Ascending aorta (tissue), 2 donors: ENCODE data around the gene DIP2C. TPM values are rescaled to one million over a fixed set of nuclear protein-coding genes. Genes with fewer than 3 reads are reported as not detected.
A peak's percentile ranks its signal among the peaks of the same experiment; 100 is the strongest.

Source experiments
- DNase-seq, 2 donors: peaks; one replicate each; pipeline ENCODE4 v3.0.0-alpha.2; 2019; ENCODE audit warnings: low spot score in 2 of 2
- H3K27ac ChIP-seq, 2 donors: fragments of 200-600 bp; sonication (generic); one replicate each; pipeline ENCODE4 v1.5.1; 2016 to 2017; ENCODE audit warnings: mild to moderate bottlenecking in 1 of 2
- H3K27me3 ChIP-seq: fragments of 200-600 bp; sonication (generic); one replicate; pipeline ENCODE4 v1.5.1; 2017
- H3K36me3 ChIP-seq, 2 donors: fragments of 200-600 bp; sonication (generic); one replicate each; pipeline ENCODE4 v1.5.1; 2016
- H3K4me1 ChIP-seq, 2 donors: fragments of 200-600 bp; sonication (generic); one replicate each; pipeline ENCODE4 v1.5.1; 2016 to 2017; ENCODE audit warnings: mild to moderate bottlenecking in 1 of 2
- H3K4me3 ChIP-seq, 2 donors: fragments of 200-600 bp; sonication (generic); one replicate each; pipeline ENCODE4 v1.5.1; 2016 to 2017; ENCODE audit warnings: mild to moderate bottlenecking in 1 of 2
- H3K9me3 ChIP-seq, 2 donors: fragments of 200-600 bp; sonication (generic); one replicate each; pipeline ENCODE4 v1.5.1; 2016
- intact Hi-C: fragments of 100-400 bp; cut with DNase I; formaldehyde crosslinking; loops from one replicate; pipeline ENCODE4 v1.15.1; 2023
- total RNA-seq: library from RNA; depleted of rRNA; stranded (reverse); fragments of >200 nt; gene quantifications from one replicate; pipeline ENCODE4 v1.1.0, GENCODE V29; 2016
- TF ChIP-seq, protein P1 (sequence below), 3 experiments: fragments of 200-600 bp in 2 of 3; fragments of 450-650 bp in 1 of 3; sonication (generic) in 2 of 3; IDR thresholded peaks; one replicate each; pipeline ENCODE4 v1.5.1; 2016 to 2019; ENCODE audit warnings: antibody characterized with exemption in 3 of 3, mild to moderate bottlenecking in 1 of 3, moderate library complexity in 1 of 3

Gene DIP2C
- total RNA-seq, 1 donor from 2014 or later, result 14.7 TPM

DNA sequence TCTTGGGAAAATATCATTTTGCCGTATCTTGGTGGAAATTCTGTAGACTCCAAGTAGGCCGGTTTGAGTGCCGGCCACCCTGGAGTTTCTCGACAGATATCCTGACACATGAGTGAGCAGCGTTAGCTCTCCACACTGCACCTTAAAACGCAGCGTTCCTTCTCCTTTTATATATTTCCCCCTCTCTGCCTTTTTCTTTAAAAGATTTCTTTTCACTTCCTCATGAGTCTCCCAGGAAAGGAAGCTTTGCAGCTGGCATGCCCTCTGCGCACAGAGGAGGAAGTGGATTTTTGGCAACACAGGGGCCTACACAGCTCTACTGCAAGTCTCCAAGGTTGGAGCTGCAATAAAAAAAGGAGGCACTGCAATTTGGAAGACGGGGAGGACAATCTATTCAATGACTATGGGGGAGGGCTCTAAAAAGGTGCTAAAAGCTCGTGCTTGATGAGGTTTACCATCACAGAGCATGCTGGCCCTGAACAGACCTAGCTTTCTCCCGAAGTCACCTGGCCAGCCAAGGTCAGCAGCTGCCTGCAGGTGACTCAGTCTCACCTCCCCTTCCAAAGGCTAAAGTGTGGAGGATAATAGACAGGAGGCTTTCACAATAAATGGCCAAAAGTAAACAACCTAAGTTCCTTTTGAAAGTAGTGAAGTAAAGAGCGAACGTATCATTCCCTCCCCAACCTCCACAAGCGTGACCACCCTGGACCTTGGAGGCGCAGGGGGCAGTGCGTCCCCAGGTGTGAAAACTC is 301.4 kb downstream of the DIP2C start:
- intact Hi-C loops, result no loop called here
- Histone ChIP-seq H3K27me3 (no peaks in the 10 kb centered on the region), H3K9me3 (no peaks in the 10 kb centered on the region), H3K27ac (peak overlapping the region in 1 of 2 donors; percentile 14), H3K4me3 (no peak overlapping the region), H3K4me1 (peaks cover 0 to 10% of the 10 kb centered on the region in 2 donors), H3K36me3 (peaks cover 27 to 59% of the 10 kb centered on the region in 2 donors)
- TF ChIP-seq, protein P1, sequence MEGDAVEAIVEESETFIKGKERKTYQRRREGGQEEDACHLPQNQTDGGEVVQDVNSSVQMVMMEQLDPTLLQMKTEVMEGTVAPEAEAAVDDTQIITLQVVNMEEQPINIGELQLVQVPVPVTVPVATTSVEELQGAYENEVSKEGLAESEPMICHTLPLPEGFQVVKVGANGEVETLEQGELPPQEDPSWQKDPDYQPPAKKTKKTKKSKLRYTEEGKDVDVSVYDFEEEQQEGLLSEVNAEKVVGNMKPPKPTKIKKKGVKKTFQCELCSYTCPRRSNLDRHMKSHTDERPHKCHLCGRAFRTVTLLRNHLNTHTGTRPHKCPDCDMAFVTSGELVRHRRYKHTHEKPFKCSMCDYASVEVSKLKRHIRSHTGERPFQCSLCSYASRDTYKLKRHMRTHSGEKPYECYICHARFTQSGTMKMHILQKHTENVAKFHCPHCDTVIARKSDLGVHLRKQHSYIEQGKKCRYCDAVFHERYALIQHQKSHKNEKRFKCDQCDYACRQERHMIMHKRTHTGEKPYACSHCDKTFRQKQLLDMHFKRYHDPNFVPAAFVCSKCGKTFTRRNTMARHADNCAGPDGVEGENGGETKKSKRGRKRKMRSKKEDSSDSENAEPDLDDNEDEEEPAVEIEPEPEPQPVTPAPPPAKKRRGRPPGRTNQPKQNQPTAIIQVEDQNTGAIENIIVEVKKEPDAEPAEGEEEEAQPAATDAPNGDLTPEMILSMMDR (IDR thresholded peaks at IDR 0.05), result no peak
- no peak for DNase-seq

DNA sequence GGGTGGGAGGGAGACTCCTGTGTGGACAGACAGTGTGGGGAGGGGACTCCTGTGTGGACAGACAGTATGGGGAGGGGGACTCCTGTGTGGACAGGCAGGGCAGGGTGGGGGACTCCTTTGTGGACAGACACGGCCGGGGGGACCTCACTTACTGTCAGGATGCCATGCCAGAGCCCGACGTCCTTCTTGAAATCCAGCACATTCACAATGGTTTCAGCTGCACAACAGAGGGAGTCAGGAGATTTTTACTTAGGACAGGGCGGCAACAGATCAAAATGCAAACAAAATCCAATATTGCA is 301.9 kb downstream of the DIP2C start:
- no peak for DNase-seq
- intact Hi-C loops, result no loop called here
- Histone ChIP-seq H3K9me3 (no peaks in the 10 kb centered on the region), H3K27me3 (no peaks in the 10 kb centered on the region), H3K4me1 (peaks cover 0 to 10% of the 10 kb centered on the region in 2 donors), H3K4me3 (no peak overlapping the region), H3K36me3 (peaks cover 33 to 65% of the 10 kb centered on the region in 2 donors), H3K27ac (peak overlapping the region in 1 of 2 donors; percentile 14)
- TF ChIP-seq, protein P1 (IDR thresholded peaks at IDR 0.05), result no peak

DNA sequence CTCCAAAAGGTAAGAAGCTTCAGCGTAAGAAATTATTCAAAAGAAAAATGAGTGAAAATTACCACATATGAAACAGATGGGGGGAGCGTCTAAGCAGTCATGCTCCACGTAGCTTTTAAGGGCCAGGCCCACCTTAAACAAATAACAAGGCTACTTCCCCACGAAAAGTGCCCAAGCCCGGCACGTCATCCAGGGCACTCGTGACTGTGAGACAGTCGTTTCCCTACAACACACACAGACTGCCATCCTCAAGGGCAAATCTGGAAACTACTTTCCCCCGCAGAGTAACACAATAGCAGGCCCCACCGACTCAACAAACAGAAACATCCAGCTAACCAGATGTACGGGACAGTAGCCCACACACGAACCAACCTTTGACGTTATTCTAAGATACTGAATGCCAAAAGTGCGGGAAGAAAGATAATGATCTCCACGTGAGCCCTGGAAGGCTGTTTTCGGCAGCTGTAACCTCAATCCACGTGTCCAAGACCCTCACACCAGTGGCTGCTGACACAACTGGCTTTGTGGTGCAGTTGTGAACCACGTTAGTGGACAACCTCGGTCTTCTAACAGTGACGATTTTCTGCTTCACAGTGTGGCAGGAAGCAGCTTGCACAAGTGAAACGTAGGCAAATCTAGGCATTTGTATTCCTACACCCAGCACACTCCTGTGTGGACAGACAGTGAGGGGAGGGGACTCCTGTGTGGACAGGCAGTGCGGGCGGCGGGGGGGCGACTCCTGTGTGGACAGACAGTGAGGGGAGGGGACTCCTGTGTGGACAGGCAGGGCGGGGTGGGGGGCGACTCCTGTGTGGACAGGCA is 302.5 kb downstream of the DIP2C start:
- DNase-seq, result no peak
- Histone ChIP-seq H3K36me3 (peaks cover 34 to 70% of the 10 kb centered on the region in 2 donors), H3K4me3 (no peak overlapping the region), H3K27me3 (no peaks in the 10 kb centered on the region), H3K9me3 (no peaks in the 10 kb centered on the region), H3K4me1 (peaks cover 0 to 8% of the 10 kb centered on the region in 2 donors), H3K27ac (peak overlapping the region in 1 of 2 donors; percentile 14)
- intact Hi-C loops, result no loop called here
- TF ChIP-seq, protein P1 (IDR thresholded peaks at IDR 0.05), result no peak

DNA sequence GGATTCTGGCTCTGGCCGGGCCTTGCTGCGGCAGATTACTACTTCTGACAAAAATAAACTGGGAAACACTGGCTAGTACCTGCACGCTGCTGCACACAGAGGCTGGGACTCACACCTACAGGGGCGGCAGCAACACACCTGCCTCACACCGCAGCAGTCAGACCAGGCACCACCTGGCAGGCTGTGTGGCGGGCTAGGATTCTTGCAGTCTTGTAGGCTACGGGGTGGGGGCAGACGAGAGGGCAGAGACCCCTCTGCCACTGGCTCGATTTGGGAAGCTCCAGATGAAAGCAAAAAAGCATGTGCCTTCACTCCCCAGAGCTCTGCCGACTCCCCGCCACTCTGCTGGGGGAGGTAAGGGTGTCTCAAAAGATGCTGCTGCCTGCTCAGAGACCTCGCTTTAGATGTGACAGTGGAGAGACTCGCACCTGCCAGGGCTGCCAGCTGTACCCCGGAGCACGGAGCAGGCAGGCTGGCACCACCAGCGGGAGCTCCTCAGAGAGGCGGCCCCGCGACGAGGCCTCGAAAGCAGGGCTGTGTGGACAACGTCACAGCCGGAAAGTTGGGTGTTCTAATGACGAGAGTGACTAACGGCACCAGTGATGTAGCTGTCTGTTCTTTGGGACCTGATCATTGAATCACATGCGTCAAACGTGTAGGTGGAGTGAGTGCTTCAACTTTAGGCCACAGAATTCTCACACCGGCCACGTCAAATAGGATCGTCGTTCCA is 303.7 kb downstream of the DIP2C start:
- TF ChIP-seq, protein P1 (IDR thresholded peaks at IDR 0.05), result no peak
- intact Hi-C loops, result no loop called here
- H3K4me3 ChIP-seq, result no peak overlapping the region
- H3K9me3 ChIP-seq, result no peaks in the 10 kb centered on the region
- DNase-seq, result no peak
- no peaks in the 10 kb centered on the region for H3K4me1 ChIP-seq
- H3K36me3 ChIP-seq, result peaks cover 41 to 80% of the 10 kb centered on the region in 2 donors
- H3K27ac ChIP-seq, result no peak overlapping the region
- H3K27me3 ChIP-seq, result no peaks in the 10 kb centered on the region

DNA sequence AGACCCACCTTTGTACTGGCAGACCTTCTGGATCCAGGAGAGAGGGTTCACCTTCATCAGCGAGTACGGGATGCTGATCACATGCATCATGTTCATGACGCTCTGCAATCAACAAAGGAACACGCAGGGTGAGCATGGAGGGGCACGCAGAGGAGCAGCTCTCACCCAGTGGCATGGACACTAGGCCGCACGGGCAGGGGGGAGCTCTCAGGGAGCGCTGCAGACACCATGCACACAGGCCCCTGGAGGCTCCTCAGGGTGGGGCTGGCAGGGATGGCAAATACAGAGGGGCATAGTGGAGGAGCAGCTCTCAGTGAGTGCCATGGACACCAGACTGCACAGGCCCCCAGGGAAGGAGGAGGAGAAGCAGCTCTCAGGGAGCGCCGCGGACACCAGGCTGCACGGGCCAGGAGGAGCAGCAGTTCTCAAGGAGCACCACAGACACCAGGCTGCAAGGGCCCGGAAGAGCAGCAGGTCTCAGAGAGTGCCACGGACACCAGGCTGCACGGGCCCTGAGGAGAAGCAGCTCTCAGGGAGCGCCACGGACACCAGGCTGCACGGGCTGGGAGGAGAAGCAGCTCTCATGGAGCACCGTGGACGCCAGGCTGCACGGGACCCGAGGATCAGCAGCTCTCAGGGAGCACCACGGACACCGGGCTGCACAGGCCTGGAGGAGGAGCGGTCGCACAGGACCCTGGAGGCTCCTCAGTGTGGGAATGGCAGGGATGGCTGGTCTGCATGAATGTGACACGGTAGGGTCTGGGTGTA is 304.7 kb downstream of the DIP2C start:
- Histone ChIP-seq H3K36me3 (peaks cover 38 to 81% of the 10 kb centered on the region in 2 donors), H3K4me1 (no peaks in the 10 kb centered on the region), H3K27ac (no peak overlapping the region), H3K4me3 (no peak overlapping the region), H3K27me3 (no peaks in the 10 kb centered on the region), H3K9me3 (no peaks in the 10 kb centered on the region)
- intact Hi-C loops, result no loop called here
- DNase-seq, result peak in 1 of 2 donors; percentile 51
- TF ChIP-seq, protein P1 (IDR thresholded peaks at IDR 0.05), result no peak
